Urothelium cell line (cell line): Measurements from ENCODE around the gene SUCLA2.

ENCODE experiments used
- DNase-seq: peaks from one replicate; pipeline ENCODE4 v3.0.0; 2011; ENCODE audit warnings: low spot score, mixed read lengths
- FAIRE-seq: peaks from 2 replicates; lab custom pipeline; 2011; peaks lifted over from hg19 to GRCh38; lab: Jason Lieb, UNC

The SUCLA2 gene

GRCh38 chr13:47904891-47905290, 96.2 kb downstream of the SUCLA2 start:
- no peak for DNase-seq
- no peak for FAIRE-seq

GRCh38 chr13:47904241-47904640, 96.8 kb downstream of the SUCLA2 start:
- DNase-seq (no peak), FAIRE-seq (no peak)

- FAIRE-seq (no peak), DNase-seq (no peak)
These were observed 97.2 kb downstream of the SUCLA2 start for GRCh38 chr13:47903836-47904235.

- no peak for FAIRE-seq
- DNase-seq, result no peak
These were observed 99.6 kb downstream of the SUCLA2 start for GRCh38 chr13:47901441-47901840.

GRCh38 chr13:47898080-47898479, 103.0 kb downstream of the SUCLA2 start:
- DNase-seq (no peak), FAIRE-seq (no peak)

GRCh38 chr13:47897411-47898050, 103.5 kb downstream of the SUCLA2 start:
- DNase-seq (peak; percentile 41), FAIRE-seq (no peak)

- FAIRE-seq, result no peak
- no peak for DNase-seq
These were observed 104.5 kb downstream of the SUCLA2 start for GRCh38 chr13:47896546-47896945.

- DNase-seq, result no peak
- no peak for FAIRE-seq
These were observed 105.0 kb downstream of the SUCLA2 start for GRCh38 chr13:47896111-47896510.

GRCh38 chr13:47893527-47893926, 107.5 kb downstream of the SUCLA2 start:
- no peak for FAIRE-seq

More at GRCh38 chr13:47893527-47893926, 107.5 kb downstream of the SUCLA2 start:
- DNase-seq, result no peak
